ENCODE measurements around the gene LIME1. TPM values are rescaled to one million over a fixed set of nuclear protein-coding genes. Genes with fewer than 3 reads are reported as not detected.
A peak's percentile ranks its signal among the peaks of the same experiment; 100 is the strongest.

Gene LIME1
- polyA plus RNA-seq, 4 donors: 6.1 to 48.4 (median 22.6) TPM

GRCh38 chr20:63738687-63739129 lies 2.2 kb downstream of the LIME1 start:
- Histone ChIP-seq H3K9me3 (ENCODE audit: control insufficient read depth in 2 of 2, insufficient read depth in 1 of 2, low read depth in 1 of 2, low read length in 1 of 2) (no peaks in the 10 kb centered on the region), H3K27me3 (ENCODE audit: control insufficient read depth in 3 of 3, insufficient read depth in 3 of 3, low read length in 3 of 3) (no peaks in the 10 kb centered on the region), H3K4me1 (ENCODE audit: control insufficient read depth in 3 of 3, insufficient read depth in 2 of 3, low read depth in 1 of 3, low read length in 2 of 3) (peaks cover 1 to 30% (median 4%) of the 10 kb centered on the region in 3 donors), H3K36me3 (ENCODE audit: control insufficient read depth in 3 of 3, insufficient read depth in 2 of 3, low read depth in 1 of 3, low read length in 3 of 3) (peaks cover 5 to 62% (median 8%) of the 10 kb centered on the region in 3 donors), H3K4me3 (ENCODE audit: low read depth in 1 of 3, low read length in 3 of 3) (peak overlapping the region in 2 of 3 donors; percentile 43 to 78), H3K27ac (ENCODE audit: low read depth in 1 of 3, low read length in 2 of 3) (peak overlapping the region in 2 of 3 donors; percentile 53 to 71)
- 5 to 27% (median 15%) methylated on average over 16 to 26 of the region's 26 CpGs for WGBS, 3 donors
- DNase-seq (peak; percentile 64 to 79), FAIRE-seq (no peak)

- 2 to 4% (median 2%) methylated on average over 28 to 136 of the region's 136 CpGs for WGBS, 3 donors
- DNase-seq: peak; percentile 83 to 91
- Histone ChIP-seq H3K9me3 (ENCODE audit: control insufficient read depth in 2 of 2, insufficient read depth in 1 of 2, low read depth in 1 of 2, low read length in 1 of 2) (no peaks in the 10 kb centered on the region), H3K27me3 (ENCODE audit: control insufficient read depth in 3 of 3, insufficient read depth in 3 of 3, low read length in 3 of 3) (no peaks in the 10 kb centered on the region), H3K4me1 (ENCODE audit: control insufficient read depth in 3 of 3, insufficient read depth in 2 of 3, low read depth in 1 of 3, low read length in 2 of 3) (peaks cover 1 to 30% (median 4%) of the 10 kb centered on the region in 3 donors), H3K36me3 (ENCODE audit: control insufficient read depth in 3 of 3, insufficient read depth in 2 of 3, low read depth in 1 of 3, low read length in 3 of 3) (peaks cover 5 to 58% (median 6%) of the 10 kb centered on the region in 3 donors), H3K27ac (ENCODE audit: low read depth in 1 of 3, low read length in 2 of 3) (peak within 1 kb of the TSS; percentile 69 to 99 (median 82)), H3K4me3 (ENCODE audit: low read depth in 1 of 3, low read length in 3 of 3) (peak within 1 kb of the TSS; percentile 74 to 78 (median 78))
- no peak for FAIRE-seq
Measured at GRCh38 chr20:63739130-63740069, 2.9 kb downstream of the LIME1 start, which contains the start of gene SLC2A4RG. SLC2A4RG (plus strand) TSS chr20:63739776; CDS start chr20:63739913, 137 bp downstream.

GRCh38 chr20:63740070-63740626 lies 3.7 kb downstream of the LIME1 start:
- Histone ChIP-seq H3K27me3 (ENCODE audit: control insufficient read depth in 3 of 3, insufficient read depth in 3 of 3, low read length in 3 of 3) (no peaks in the 10 kb centered on the region), H3K36me3 (ENCODE audit: control insufficient read depth in 3 of 3, insufficient read depth in 2 of 3, low read depth in 1 of 3, low read length in 3 of 3) (peaks cover 3 to 57% (median 3%) of the 10 kb centered on the region in 3 donors), H3K4me1 (ENCODE audit: control insufficient read depth in 3 of 3, insufficient read depth in 2 of 3, low read depth in 1 of 3, low read length in 2 of 3) (peaks cover 1 to 30% (median 4%) of the 10 kb centered on the region in 3 donors), H3K9me3 (ENCODE audit: control insufficient read depth in 2 of 2, insufficient read depth in 1 of 2, low read depth in 1 of 2, low read length in 1 of 2) (no peaks in the 10 kb centered on the region), H3K27ac (ENCODE audit: low read depth in 1 of 3, low read length in 2 of 3) (peak overlapping the region; percentile 67 to 99 (median 82)), H3K4me3 (ENCODE audit: low read depth in 1 of 3, low read length in 3 of 3) (peak overlapping the region; percentile 74 to 78 (median 78))
- FAIRE-seq (no peak), DNase-seq (peak in 1 of 2 donors; percentile 14)
- WGBS, 3 donors: 0 to 1% (median 1%) methylated on average over 32 to 80 of the region's 80 CpGs

GRCh38 chr20:63740627-63741353 lies 4.3 kb downstream of the LIME1 start:
- Histone ChIP-seq H3K36me3 (ENCODE audit: control insufficient read depth in 3 of 3, insufficient read depth in 2 of 3, low read depth in 1 of 3, low read length in 3 of 3) (peaks cover 0 to 54% (median 2%) of the 10 kb centered on the region in 3 donors), H3K27ac (ENCODE audit: low read depth in 1 of 3, low read length in 2 of 3) (peak overlapping the region; percentile 67 to 99 (median 82)), H3K27me3 (ENCODE audit: control insufficient read depth in 3 of 3, insufficient read depth in 3 of 3, low read length in 3 of 3) (no peaks in the 10 kb centered on the region), H3K9me3 (ENCODE audit: control insufficient read depth in 2 of 2, insufficient read depth in 1 of 2, low read depth in 1 of 2, low read length in 1 of 2) (no peaks in the 10 kb centered on the region), H3K4me1 (ENCODE audit: control insufficient read depth in 3 of 3, insufficient read depth in 2 of 3, low read depth in 1 of 3, low read length in 2 of 3) (peaks cover 1 to 30% (median 4%) of the 10 kb centered on the region in 3 donors), H3K4me3 (ENCODE audit: low read depth in 1 of 3, low read length in 3 of 3) (peak overlapping the region; percentile 74 to 78 (median 78))
- 3 to 15% (median 10%) methylated on average over 25 to 29 of the region's 29 CpGs for WGBS, 3 donors
- DNase-seq (peak; percentile 83 to 95), FAIRE-seq (no peak)

- peaks cover 0 to 53% (median 0%) of the 10 kb centered on the region in 3 donors for H3K36me3 ChIP-seq (ENCODE audit: control insufficient read depth in 3 of 3, insufficient read depth in 2 of 3, low read depth in 1 of 3, low read length in 3 of 3)
- WGBS, 3 donors: 28 to 45% (median 32%) methylated on average over 6 of the region's 6 CpGs
- H3K27me3 ChIP-seq (ENCODE audit: control insufficient read depth in 3 of 3, insufficient read depth in 3 of 3, low read length in 3 of 3): no peaks in the 10 kb centered on the region
- DNase-seq: no peak
- H3K4me1 ChIP-seq (ENCODE audit: control insufficient read depth in 3 of 3, insufficient read depth in 2 of 3, low read depth in 1 of 3, low read length in 2 of 3): peaks cover 1 to 30% (median 4%) of the 10 kb centered on the region in 3 donors
- H3K9me3 ChIP-seq (ENCODE audit: control insufficient read depth in 2 of 2, insufficient read depth in 1 of 2, low read depth in 1 of 2, low read length in 1 of 2): no peaks in the 10 kb centered on the region
- H3K27ac ChIP-seq (ENCODE audit: low read depth in 1 of 3, low read length in 2 of 3): peak overlapping the region in 2 of 3 donors; percentile 47 to 99
- no peak for FAIRE-seq
- H3K4me3 ChIP-seq (ENCODE audit: low read depth in 1 of 3, low read length in 3 of 3): peak overlapping the region in 1 of 3 donors; percentile 78
Measured at GRCh38 chr20:63741354-63741675, 4.9 kb downstream of the LIME1 start.

GRCh38 chr20:63741676-63742380 lies 5.4 kb downstream of the LIME1 start:
- H3K36me3 ChIP-seq (ENCODE audit: control insufficient read depth in 3 of 3, insufficient read depth in 2 of 3, low read depth in 1 of 3, low read length in 3 of 3): peaks cover 0 to 48% (median 0%) of the 10 kb centered on the region in 3 donors
- no peaks in the 10 kb centered on the region for H3K27me3 ChIP-seq (ENCODE audit: control insufficient read depth in 3 of 3, insufficient read depth in 3 of 3, low read length in 3 of 3)
- H3K4me3 ChIP-seq (ENCODE audit: low read depth in 1 of 3, low read length in 3 of 3): peak overlapping the region in 1 of 3 donors; percentile 78
- peak overlapping the region in 2 of 3 donors; percentile 47 to 99 for H3K27ac ChIP-seq (ENCODE audit: low read depth in 1 of 3, low read length in 2 of 3)
- peaks cover 1 to 30% (median 4%) of the 10 kb centered on the region in 3 donors for H3K4me1 ChIP-seq (ENCODE audit: control insufficient read depth in 3 of 3, insufficient read depth in 2 of 3, low read depth in 1 of 3, low read length in 2 of 3)
- DNase-seq: no peak
- no peaks in the 10 kb centered on the region for H3K9me3 ChIP-seq (ENCODE audit: control insufficient read depth in 2 of 2, insufficient read depth in 1 of 2, low read depth in 1 of 2, low read length in 1 of 2)
- no peak for FAIRE-seq
- WGBS, 3 donors: 84 to 87% (median 86%) methylated on average over 27 to 30 of the region's 30 CpGs

GRCh38 chr20:63742381-63743024 lies 6.0 kb downstream of the LIME1 start:
- H3K36me3 ChIP-seq (ENCODE audit: control insufficient read depth in 3 of 3, insufficient read depth in 2 of 3, low read depth in 1 of 3, low read length in 3 of 3): peaks cover 0 to 45% (median 0%) of the 10 kb centered on the region in 3 donors
- no peaks in the 10 kb centered on the region for H3K27me3 ChIP-seq (ENCODE audit: control insufficient read depth in 3 of 3, insufficient read depth in 3 of 3, low read length in 3 of 3)
- H3K9me3 ChIP-seq (ENCODE audit: control insufficient read depth in 2 of 2, insufficient read depth in 1 of 2, low read depth in 1 of 2, low read length in 1 of 2): no peaks in the 10 kb centered on the region
- WGBS, 3 donors: 90 to 93% (median 90%) methylated on average over 31 to 37 of the region's 37 CpGs
- H3K4me1 ChIP-seq (ENCODE audit: control insufficient read depth in 3 of 3, insufficient read depth in 2 of 3, low read depth in 1 of 3, low read length in 2 of 3): peaks cover 1 to 27% (median 4%) of the 10 kb centered on the region in 3 donors
- no peak overlapping the region for H3K27ac ChIP-seq (ENCODE audit: low read depth in 1 of 3, low read length in 2 of 3)
- FAIRE-seq (no peak), DNase-seq (no peak)
- no peak overlapping the region for H3K4me3 ChIP-seq (ENCODE audit: low read depth in 1 of 3, low read length in 3 of 3)

Data from small intestine (tissue), 7 donors.